Stimulated activated CD8-positive, alpha-beta memory T cell treated with anti-CD3 and anti-CD28 coated beads, Interleukin-7, amount 100 ng/mL, for 24 hours (primary cell): ENCODE measurements around the gene GNG3.
A peak's percentile ranks its signal among the peaks of the same experiment; 100 is the strongest.
"Not testable (repeated sequence)": the region's sequence is repeated elsewhere in the genome, so short reads cannot be mapped to it uniquely, and the experiment has no call there.

Source experiments
- DNase-seq: peaks from one replicate; pipeline ENCODE4 v3.0.0-alpha.2; 2020; ENCODE audit warnings: low read depth

Gene GNG3

GRCh38 chr11:62687508-62688396 lies 19.7 kb upstream of the GNG3 start:
- DNase-seq: no peak

GRCh38 chr11:62688491-62688890 lies 19.0 kb upstream of the GNG3 start:
- DNase-seq: no peak

- DNase-seq: no peak
Measured at GRCh38 chr11:62689421-62690183, 17.9 kb upstream of the GNG3 start, which contains the start of gene LRRN4CL. TSS of gene LRRN4CL (minus strand) at chr11:62689530. CDS start at chr11:62688508, 1,022 bp downstream.

GRCh38 chr11:62693624-62694023 lies 13.9 kb upstream of the GNG3 start:
- not testable (repeated sequence) for DNase-seq

GRCh38 chr11:62694455-62695167 lies 12.9 kb upstream of the GNG3 start:
- DNase-seq: peak; percentile 53

GRCh38 chr11:62702246-62702645 lies 5.2 kb upstream of the GNG3 start:
- DNase-seq: no peak

GRCh38 chr11:62703921-62704320 lies 3.6 kb upstream of the GNG3 start:
- DNase-seq: not testable (repeated sequence)

GRCh38 chr11:62705413-62705812 lies 2.1 kb upstream of the GNG3 start:
- no peak for DNase-seq

- DNase-seq: peak; percentile 89
Measured at GRCh38 chr11:62705880-62706849, 1.3 kb upstream of the GNG3 start.

- DNase-seq: no peak
Measured at GRCh38 chr11:62706850-62707247, 627 bp upstream of the GNG3 start.

GRCh38 chr11:62708392-62708791 lies 916 bp downstream of the GNG3 start:
- no peak for DNase-seq

- peak; percentile 14 for DNase-seq
Measured at GRCh38 chr11:62708793-62709192, 1.3 kb downstream of the GNG3 start.

- peak; percentile 88 for DNase-seq
Measured at GRCh38 chr11:62709247-62710000, 1.9 kb downstream of the GNG3 start.

- DNase-seq: no peak
Measured at GRCh38 chr11:62710001-62710345, 2.5 kb downstream of the GNG3 start.

GRCh38 chr11:62712276-62712812 lies 4.9 kb downstream of the GNG3 start:
- no peak for DNase-seq

GRCh38 chr11:62712861-62713260 lies 5.4 kb downstream of the GNG3 start:
- no peak for DNase-seq

GRCh38 chr11:62713343-62713742 lies 5.9 kb downstream of the GNG3 start:
- no peak for DNase-seq

GRCh38 chr11:62715150-62716130 lies 8.0 kb downstream of the GNG3 start:
- no peak for DNase-seq

GRCh38 chr11:62716206-62716605 lies 8.7 kb downstream of the GNG3 start:
- no peak for DNase-seq
